GM12891 (cell line): ENCODE results near the gene MYO5B.

Experiments used
- POLR2A ChIP-seq: IDR thresholded peaks from 2 replicates; pipeline ENCODE4 v1.6.1; 2011; ENCODE audit warnings: low read depth, low read length, control low read depth
- TAF1 ChIP-seq: IDR thresholded peaks from 2 replicates; pipeline ENCODE4 v1.6.1; 2011; ENCODE audit warnings: low read depth, low read length, control low read depth

DNA sequence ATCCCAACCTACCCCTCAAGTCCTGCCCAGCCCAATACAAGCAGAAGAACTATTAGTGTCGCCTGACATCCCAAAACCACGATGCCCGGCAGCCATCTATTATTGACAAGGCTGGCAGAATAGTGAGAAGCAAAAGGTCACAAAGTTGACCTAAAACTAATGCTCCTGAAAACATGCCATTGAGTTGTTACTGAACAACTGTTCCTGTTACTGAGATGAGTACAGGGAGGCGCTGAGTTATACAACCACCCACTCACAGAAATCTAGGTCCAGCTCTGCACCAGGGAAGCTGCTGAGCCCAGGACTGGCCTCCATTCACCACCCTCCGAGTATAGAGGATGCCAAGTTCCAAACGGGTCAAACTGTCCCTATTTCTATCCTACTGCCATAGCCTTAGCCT, 201.6 kb downstream of the MYO5B start:
- no peak for TF ChIP-seq POLR2A
- no peak for TF ChIP-seq TAF1
